HG03432 (cell line): ENCODE data around the gene PHTF2.
A peak's percentile ranks its signal among the peaks of the same experiment; 100 is the strongest.

ENCODE experiments used
- ATAC-seq: cut with Tn5 transposase; IDR thresholded peaks from one replicate; pipeline ENCODE4 v1.9.1; 2021; ENCODE audit warnings: mild to moderate bottlenecking, moderate library complexity; ENCODE audit not compliant: unreplicated experiment

The PHTF2 gene

DNA sequence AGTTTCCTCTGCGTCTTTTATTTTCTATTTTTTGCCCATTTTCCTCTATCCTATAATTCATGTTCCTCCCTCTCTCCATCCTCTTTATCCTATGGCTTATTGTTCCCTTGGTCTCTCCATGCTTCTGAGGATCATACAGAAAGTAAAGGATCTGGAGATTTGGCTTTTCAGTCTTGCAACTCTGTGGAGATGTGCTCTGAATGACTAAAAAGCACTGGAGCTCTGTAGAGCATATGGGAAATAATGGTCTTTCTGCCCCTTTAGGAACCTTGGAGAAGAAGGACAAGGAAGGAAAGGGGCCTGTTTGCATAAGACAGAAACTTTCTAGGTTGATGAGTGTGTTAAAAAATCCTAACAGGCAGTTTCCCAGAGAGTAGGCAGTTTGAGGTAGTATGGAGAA, 120.1 kb downstream of the PHTF2 start:
- no peak for ATAC-seq

DNA sequence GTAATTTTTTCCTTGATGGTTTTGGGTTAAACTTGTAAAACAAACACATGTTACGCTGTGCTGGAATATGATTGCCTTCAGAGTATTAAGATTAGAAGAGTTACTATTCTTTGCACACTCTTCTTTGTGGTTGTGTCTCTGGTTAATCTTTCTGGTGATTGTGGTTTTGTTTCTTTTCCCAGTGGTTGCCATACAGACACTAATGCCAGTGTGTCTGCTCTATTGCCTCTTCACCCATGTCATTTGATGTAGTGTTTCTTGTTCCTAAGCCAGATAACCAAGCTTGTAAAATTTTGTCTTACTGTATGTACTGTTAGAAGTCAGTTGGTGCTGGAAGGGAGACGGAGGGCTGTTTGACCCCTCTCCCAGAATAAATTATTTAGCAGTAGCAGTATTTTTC, 124.8 kb downstream of the PHTF2 start:
- ATAC-seq: no peak

DNA sequence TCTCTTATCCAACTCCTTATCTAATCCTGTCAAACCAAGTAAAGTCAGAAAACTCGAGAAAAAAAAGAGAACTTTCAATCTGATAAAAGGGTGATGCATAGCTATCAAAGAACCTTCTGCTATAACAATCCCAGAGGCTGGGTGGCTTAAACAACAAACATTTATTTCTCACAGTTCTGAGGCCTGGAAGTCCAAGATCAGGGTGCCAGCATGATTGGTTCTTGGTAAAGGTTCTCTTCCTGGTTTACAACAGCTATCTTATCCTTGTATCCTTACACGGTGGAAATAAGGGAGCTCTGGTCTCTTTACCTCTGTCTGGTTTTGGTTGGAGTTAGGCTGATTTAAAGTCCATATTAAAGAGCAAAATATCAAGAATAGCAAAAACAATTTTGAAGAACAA, 131.9 kb downstream of the PHTF2 start:
- no peak for ATAC-seq

GRCh38 chr7:77931841-77932240, 133.3 kb downstream of the PHTF2 start:
- no peak for ATAC-seq

GRCh38 chr7:77933394-77933793, 134.8 kb downstream of the PHTF2 start:
- ATAC-seq: no peak

DNA sequence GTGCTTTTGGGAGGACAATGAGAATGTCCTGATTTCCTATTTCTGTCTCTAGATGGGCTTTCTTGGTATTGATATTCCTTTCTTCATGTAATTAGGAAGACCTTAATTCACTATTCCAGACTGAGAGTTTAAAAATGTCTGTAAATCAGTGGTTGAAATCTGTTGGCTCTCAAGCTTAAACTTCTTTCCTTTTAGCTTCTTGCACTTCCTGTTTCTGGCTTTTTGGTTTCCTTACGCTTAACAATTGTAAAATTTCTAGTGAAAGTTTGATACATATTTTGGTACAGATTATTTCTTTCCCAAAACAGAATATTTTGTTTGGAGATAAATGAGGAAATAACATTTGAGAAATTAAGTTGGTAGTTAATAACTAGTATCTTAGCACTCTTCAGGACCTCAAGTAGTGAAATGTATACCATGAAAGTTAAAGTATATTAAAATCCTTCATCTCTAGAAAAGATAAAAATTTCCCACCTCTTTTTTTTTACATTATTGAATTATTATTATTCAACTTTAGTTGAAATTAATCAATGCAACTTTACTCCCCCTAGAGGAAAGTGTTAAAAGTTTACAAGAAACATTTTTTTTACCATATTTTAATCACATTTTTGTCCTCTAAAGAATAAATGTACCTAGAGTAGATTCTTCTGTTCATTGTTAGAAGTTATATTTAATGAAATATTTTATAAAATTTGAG, 137.2 kb downstream of the PHTF2 start:
- no peak for ATAC-seq

GRCh38 chr7:77940647-77941046, 142.1 kb downstream of the PHTF2 start:
- peak; percentile 52 for ATAC-seq

- ATAC-seq: no peak
Observed at GRCh38 chr7:77942431-77942830, 143.9 kb downstream of the PHTF2 start.

DNA sequence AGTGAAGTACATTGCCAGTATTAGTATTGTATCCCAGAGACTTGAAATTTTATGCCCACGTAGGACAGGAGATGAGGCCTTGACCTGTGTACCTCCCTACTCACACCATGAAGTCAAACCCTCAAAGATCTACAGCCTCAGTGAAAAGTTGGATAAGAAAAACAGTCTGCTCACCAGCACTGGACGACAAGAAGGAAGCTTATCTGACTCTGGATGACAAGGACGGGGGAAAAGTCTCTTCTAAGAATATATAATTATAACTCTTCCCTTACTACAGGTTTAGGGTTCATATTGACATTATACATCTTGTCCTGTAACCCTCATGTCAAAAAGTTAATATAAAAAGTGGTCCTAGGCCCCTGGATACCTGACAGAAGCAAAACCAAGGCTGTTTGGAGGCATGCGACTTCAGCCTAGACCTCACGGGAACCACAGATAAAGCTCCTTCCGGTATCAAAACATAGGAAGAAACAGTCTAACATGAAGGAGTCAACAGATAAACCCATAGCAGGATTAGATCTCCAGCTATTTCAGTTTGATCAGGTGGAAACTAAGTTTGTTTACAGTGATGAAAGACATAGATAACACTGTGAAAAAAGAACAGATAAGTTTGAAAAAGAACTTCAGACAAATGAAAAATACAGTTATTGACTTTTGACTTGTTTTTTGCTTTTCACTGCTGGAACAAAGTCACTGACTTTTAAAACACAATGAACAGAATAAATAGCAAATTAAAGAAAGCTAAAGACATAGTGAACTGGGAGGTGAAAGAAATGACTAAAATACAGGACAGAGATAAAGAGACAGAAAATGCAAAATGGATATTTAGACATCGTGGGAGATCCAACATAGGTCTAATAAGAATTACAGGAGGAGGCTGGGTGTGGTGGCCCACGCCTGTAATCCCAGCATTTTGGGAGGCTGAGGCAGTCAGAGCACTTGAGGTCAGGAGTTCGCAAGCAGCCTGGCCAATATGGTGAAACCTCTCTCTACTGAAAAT, 145.9 kb downstream of the PHTF2 start:
- ATAC-seq: no peak

DNA sequence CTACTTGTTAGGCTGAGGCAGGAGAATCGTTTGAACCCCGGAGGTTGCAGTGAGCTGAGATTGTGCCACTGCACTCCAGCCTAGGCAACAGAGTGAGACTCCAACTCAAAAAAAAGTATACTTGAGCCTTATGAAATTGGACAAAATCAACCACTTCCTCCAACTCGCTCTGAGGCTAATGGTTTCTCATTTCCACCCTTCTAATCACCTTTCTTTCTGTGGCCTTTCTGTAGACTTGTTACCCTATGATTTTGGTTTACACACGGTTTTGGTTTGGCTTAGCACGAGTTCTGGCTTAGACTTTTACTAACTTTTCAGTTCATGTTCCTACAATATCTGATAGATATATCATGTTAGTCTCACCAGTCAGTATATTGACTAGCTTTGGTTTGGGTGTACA, 152.0 kb downstream of the PHTF2 start:
- no peak for ATAC-seq

GRCh38 chr7:77954773-77955555, 156.4 kb downstream of the PHTF2 start:
- no peak for ATAC-seq

- no peak for ATAC-seq
Observed at GRCh38 chr7:77958436-77958835, 159.9 kb downstream of the PHTF2 start.

GRCh38 chr7:77959080-77959479, 160.5 kb downstream of the PHTF2 start:
- no peak for ATAC-seq

GRCh38 chr7:77960336-77960735, 161.8 kb downstream of the PHTF2 start:
- ATAC-seq: no peak

DNA sequence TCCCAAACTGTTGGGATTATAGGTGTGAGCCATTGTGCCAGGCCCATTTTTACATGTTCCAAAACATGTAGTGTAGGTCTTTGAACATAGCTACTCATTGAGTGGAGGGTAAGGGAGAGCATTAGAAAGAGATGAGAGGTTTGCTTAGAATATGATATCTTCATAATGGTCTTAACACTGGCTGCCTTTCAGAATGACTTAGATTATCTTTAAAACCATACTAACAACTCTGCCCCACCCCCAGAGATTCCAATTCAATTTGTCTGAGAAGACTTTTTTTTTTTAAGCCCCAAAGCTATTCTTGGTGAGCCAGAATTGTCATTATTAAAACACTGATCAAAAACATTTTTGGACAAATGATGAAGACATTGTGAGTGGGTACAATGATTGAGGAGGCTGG, 168.9 kb downstream of the PHTF2 start:
- ATAC-seq: no peak

GRCh38 chr7:77971726-77972125, 173.2 kb downstream of the PHTF2 start:
- no peak for ATAC-seq

DNA sequence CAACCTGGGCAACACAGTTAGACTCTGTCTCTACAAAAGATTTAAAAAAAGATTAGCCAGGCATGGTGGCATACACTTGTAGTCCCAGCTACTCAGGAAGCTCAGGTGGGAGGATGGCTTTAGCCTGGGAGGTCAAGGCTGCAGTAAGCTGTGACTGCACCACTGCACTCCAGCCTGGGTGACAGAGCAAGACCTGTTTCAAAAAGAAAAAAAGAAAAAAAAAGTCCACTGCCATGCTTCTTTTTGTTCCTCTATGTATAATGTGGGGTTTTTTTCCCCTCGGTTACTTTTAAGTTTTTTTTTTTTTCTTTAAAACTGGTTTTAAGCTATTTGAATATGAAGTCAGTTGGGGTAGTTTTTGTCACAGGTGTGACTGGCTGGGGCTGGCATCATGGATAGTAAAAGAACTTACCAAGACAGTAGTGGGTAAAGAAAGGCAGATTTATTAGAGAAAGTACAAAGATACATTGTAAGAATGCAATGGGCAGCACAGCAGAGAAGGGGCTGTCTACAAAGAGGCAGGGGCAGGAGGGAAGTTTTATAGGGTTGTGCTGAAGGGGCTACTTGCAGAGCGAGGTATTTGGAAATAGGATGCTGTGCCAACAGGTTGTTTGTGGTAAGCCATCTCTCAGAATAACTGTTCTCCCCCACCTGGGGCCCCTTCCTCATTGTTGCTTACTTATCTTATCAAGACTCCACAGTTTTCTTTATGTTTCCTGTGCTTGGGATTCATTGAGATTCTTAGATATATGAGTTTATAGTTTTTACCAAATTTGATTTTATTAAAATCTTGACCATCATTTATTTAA, 177.3 kb downstream of the PHTF2 start:
- ATAC-seq: no peak

DNA sequence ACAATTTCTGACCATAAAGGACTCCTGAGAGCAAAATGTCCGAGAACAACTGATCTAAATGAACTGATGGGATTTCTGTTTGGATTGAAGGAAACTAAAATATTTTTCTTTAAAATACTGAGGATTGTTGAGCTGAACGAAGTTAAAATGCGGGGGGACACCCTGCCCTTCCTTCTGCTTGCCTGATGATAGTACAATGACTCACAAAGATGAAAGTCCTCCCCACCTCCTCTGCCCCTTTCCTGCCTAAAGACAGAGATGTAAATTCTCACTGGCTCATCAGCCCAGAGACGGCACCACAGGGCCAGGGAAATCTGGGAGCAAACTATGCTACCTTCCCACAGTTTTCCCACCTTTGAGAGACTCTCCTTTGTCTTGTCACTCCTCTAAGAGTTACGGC, 180.6 kb downstream of the PHTF2 start:
- no peak for ATAC-seq

- ATAC-seq: no peak
Observed at GRCh38 chr7:77980087-77980713, 181.6 kb downstream of the PHTF2 start.

GRCh38 chr7:77982926-77983550, 184.5 kb downstream of the PHTF2 start:
- ATAC-seq: peak; percentile 71
